KG1 (cell line): ENCODE data around the gene HERC6.
"Not testable (repeated sequence)": the region's sequence is repeated elsewhere in the genome, so short reads cannot be mapped to it uniquely, and the experiment has no call there.

ENCODE experiments used
- DNase-seq: peaks from one replicate; lab custom pipeline; 2025; lab: John Stamatoyannopoulos, UW

The HERC6 gene

DNA sequence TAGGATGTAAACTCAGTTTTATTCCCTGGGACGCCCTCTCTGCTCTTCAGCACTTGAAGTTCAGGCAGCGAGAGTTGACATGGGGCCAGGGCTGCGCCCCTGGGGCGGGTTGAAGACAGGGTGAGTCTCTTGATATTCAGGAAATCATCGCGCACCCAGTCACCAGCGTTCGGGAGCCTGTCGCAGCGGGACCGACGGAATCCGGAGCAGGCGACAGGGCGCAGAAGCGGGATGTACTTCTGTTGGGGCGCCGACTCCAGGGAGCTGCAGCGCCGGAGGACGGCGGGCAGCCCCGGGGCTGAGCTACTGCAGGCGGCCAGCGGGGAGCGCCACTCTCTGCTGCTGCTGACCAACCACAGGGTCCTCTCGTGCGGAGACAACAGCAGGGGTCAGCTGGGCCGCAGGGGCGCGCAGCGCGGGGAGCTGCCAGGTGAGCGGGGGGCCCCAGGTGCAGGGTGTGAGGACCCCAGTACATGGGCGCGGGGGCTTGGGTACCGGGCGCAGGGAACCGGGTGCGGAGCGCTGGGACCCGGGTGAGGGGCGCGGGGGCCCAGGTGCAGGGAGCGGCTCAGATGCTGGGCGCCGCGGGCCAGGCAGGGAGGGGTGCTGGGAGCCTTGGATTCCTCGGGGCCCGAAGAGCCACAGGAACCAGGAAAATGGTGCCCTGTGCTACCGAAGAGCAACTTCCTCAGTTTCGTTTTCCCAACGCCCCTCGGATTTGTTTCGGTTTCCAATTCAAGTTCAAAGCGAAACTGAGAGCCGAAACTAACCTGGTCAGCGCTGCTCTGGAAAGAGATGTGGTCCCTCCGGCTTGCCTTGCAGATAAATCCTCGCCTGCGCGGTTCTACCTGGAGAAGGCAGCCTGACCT, at the start of gene HERC6:
Gene HERC6, plus strand, starts transcription at position 162 of the 869 bp plus-strand sequence. Its CDS starts 70 bp downstream, at position 232.
- DNase-seq = peak; percentile 75

DNA sequence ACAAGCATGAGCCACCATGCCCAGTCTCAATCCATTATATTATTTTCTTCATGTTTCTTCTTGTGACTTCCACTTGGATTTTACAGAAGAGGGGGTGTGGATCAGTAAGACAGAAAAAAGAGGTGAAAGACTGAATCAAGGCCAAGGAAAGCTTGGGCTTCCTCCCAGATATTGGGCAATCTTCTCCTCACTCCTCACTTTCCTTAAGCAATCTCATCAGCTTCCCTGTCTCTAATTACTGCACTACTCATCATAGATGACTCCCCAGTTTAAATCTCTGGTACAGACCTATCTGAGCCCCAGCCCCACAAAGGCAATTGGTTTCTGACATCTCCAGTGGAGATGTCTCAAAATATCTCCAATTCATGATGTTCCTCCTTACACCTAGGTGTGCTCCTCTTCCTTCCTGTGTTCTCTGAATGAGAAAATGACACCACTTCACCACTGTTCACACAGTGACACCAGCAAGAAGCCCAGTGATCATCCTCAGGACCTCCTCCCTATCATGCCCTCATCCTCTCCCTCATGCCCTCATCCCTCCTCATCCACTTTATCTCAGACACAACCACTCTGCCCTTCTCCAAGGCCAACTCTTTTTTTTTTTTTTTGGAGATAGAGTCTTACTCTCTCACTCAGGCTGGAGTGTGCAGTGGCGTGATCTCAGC, 44.8 kb upstream of the HERC6 start:
- DNase-seq = no peak

DNA sequence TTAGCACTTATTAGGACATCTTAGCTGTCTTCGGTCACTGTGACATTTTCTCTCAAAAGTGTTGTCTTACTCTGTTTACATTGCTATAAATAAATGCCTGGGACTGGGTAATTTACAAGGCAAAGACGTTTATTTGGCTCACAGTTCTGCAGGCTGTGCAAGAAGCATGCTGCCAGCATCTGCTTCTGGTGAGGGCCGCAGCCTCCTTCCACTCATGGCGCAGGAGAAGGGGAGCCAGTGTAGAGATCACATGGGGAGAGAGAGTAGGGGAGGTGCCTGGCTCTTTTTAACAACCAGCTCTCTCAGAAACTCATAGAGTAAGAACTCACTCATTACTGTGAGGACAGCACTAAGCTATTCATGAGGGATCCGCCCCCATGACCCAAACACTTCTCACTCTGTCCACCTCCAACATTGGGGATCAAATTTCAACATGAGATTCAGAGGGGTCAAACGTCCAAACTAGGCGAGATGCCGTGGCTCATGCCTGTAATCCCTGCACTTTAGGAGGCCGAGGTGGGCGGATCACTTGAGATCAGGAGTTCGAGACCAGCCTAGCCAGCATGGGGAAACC, 43.5 kb upstream of the HERC6 start:
- DNase-seq = no peak

DNA sequence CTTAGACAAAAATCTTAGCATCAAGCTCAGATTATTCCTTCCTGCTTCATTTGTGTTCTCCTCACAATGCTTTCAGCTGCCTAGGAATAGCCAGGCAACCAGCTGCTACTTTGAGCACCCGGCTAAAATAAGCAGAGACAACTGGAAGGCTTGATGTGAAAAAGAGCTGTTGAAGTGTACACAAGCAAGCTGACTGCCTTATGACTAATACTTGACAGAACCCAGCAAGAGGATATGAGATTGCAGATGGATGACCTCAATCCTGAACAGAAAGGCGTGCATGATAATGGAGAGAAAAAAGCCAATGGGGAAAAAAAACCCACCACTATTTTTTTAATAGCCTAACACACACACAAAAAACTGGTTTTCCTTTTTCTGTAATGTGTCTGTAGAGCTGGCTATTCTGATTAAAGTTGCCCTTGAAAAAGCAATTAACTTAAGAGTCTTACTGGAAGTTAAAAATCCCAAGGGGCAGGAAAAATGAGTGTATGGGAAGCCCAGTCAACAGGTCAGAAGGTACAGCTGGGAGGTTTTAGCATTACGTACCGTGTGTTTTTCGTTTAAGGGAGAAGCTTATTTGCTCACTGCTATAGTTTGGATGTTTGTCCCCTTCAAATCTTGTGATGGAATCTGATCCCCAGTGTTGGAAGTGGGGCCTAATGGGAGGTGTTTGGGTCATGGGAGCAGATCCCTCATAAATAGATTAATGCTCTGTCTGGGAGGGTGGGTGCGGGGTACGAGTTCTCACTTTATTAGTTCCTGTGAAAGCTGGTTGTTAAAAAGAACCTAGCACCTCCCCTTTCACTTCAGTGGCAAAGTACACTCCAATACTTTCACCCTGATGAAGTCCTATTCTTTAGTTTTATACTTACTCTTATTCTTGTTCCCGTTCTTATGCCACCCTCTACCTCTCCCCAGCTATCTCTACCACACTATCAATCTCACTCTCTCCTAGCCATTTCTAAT, 37.1 kb upstream of the HERC6 start:
- DNase-seq = no peak

DNA sequence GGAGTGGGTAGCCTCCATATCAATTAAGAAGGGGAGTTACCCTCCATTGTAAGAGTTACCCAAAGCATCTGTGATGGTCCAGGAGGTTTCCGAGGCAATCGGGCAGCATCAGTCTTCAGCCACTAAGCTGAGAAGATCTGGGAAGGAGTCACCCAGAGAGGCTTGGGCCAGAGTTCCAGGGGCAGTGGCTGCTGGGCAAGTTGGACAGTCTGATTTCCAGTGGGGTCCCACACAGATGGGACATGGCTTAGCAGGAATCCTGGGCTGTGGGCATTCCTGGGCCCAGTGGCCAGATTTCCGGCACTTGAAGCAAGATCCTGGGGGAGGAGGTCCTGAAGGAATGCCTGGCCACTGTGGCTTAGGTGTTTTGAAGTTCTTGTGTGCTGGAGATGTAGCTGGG, 31.8 kb upstream of the HERC6 start:
- not testable (repeated sequence) for DNase-seq

DNA sequence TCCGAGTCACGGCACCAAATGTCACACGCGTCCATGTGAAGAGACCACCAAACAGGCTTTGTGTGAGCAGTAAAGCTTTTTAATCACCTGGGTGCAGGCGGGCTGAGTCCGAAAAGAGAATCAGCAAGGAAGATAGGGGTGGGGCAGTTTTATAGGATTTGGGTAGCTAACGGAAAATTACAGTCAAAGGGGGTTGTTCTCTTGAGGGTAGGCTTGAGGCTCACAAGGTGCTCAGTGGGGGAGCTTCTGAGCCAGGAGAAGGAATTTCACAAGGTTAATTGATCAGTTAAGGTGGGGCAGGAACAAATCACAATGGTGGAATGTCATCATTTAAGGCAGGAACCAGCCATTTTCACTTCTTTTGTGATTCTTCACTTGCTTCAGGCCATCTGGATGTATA, 29.9 kb upstream of the HERC6 start:
- not testable (repeated sequence) for DNase-seq

DNA sequence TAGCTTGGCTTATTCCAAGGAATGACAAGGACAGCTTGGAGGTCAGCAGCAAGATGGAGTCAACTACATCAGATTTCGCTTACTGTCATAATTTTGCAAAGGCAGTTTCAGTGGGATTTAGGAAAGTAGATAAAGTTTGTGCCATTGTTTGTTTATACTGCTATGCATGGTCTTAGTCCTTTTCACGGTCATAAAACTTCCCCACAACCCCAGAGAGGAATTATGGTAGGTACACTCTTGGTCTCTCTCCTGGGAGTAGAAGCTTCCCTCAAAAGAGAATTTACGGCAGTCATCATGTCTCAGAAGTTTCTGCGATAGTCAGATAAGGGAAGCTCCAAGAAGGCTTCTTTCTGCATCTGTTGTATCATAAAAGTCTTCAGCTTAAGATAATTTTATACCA, 27.9 kb upstream of the HERC6 start:
- DNase-seq = no peak

DNA sequence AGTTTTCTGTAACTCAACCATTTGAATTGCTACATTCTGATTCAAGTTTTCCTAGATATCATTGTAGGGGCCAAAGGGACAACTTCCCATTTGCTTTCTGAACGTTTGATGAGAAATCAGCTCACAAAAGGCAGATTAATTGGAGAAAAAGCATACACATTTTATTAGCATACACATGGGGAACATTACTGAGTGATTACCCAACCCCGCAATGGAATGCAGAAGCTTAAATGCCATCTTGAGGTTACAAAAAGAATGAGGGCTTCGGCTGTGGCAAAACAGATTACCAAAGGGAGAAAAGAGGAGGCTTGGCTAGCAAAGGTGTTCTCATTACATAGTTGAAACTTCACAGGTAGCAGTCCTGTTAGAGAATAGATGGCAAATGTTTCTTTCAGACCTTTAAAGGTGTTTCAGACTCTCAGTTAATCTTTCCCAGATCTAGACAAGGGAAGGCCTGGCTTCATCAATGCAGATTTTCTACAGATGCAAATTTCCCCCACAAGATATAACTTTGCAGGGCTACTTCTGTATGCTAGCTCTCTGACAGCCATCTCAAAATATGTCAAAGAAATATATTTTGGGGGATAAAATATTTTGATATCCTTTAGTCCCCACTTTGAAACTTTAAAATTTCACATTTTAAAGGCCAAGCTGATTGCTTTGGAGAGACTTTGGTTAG, 26.5 kb upstream of the HERC6 start:
- DNase-seq = no peak

DNA sequence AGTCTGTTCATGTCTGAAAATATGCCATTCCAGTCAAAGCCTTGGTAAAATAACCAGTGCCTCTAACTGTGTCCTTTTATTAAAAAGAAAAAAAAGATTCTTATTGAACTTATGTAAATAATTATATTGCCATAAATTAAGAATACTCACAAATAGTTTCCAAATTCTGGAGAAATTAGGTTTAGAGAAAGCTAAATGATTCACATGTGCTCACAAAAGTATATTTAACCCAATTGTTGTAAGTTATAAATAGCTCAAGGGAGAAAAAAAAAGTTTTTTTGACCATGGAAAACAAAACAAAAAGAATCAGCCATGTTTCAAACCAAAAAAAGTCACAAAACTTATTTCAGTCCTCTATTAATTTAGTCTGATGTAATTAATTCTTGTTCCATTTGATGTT, 25.3 kb upstream of the HERC6 start:
- DNase-seq = no peak

DNA sequence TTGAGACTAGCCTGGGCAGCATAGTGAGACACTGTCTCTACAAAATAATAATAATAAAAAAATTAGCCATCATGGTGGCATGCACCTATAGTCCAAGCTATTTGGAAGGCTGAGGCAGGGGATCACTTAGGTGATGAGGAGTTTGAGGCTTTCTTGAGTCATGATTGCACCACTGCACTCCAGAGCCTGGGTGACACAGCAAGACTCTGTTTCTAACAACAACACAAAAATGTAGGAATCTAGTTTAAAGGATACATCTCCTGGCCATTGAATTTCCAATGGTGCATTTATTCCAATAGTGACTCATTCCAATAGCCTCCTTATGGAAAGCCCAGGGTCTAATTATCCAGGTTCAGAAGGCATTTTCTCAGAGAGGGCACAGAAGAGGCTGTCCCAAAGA, 21.9 kb upstream of the HERC6 start:
- no peak for DNase-seq

DNA sequence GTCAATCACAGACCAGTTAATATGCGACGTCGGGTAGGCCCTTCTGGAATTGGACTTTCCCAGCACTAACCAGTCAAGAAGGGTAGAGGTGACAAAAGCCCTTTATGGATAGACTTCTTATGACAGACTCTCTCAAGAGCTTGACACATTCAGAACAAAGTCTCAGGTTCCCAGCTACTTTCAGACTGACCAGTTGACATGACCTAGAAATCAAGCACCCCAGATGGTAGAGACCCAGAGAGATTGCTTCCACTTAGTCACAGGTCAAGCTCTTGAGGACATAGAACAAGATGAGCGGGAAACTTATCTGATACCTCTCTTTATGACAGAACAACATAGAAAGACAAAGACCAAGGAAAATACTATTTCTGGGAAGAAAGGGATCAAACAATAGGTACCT, 21.4 kb upstream of the HERC6 start:
- DNase-seq = no peak

DNA sequence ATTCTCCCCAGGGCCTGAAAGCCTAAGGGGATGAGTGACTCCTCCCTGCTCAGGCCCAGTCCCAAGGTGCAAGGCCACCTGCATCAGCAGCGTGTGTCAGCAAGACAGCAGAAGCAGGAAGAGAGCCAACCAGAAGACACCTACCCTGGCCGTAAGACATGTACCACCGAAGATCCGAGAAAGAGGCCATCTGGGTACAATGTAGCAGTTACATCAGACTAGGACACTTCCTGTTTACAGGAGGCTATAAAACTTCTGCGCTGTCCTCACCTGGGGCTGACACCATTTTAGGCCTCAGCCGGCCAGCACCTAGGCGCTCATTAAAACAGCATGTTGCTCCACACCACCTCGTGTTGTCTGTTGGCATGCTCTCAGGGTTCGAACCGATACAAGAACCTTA, 19.1 kb upstream of the HERC6 start:
- no peak for DNase-seq

DNA sequence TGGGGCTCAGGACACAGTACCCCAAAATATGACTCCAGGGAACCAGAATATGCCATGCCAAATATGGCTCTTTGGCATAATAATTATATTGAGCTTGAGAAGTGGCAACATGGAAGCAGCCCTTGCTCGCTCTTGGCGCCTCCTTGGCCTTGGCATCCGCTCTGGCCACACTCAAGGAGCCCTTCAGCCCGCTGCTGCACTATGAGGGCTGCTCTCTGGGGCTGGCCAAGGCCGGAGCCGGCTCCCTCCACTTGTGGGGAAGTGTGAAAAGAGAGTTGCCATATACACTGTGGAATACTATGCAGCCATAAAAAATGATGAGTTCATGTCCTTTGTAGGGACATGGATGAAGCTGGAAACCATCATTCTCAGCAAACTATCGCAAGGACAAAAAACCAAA, 18.4 kb upstream of the HERC6 start:
- no peak for DNase-seq

DNA sequence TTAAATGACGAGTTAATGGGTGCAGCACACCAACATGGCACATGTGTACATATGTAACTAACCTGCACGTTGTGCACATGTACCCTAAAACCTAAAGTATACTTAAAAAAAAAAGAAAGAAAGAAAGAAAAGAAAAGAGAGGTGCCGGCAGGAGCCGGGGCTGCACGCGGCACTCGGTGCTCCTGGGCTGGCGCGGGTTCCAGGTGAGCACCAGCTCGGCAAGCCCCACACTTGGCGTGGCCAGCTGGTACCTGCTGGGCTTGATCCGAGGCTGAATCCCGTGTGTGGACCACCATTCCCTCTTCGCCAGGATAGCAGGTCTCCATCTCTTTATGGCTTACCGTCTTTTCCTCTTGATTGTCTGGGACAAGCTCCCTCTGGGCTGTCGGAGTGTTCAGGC, 17.9 kb upstream of the HERC6 start:
- DNase-seq = no peak

DNA sequence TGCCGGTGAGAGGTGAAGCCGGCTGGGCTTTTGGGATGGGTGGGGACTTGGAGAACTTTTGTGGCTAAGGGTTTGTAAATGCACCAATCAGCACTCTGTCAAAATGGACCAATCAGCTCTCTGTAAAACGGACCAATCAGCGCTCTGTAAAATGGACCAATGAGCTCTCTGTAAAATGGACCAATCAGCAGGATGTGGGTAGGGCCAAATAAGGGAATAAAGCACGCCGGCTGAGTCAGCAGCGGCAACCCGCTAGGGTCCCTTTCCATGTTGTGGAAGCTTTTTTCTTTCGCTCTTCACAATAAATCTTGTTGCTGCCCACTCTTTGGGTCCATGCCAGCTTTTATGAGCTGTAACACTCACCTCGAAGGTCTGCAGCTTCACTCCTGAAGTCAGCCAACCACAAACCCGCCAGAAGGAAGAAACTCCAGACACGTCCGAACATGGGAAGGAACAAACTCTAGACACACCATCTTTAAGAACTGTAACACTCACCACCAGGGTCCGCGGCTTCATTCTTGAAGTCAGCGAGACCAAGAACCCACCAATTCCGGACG, 17.4 kb upstream of the HERC6 start:
- DNase-seq = not testable (repeated sequence)

DNA sequence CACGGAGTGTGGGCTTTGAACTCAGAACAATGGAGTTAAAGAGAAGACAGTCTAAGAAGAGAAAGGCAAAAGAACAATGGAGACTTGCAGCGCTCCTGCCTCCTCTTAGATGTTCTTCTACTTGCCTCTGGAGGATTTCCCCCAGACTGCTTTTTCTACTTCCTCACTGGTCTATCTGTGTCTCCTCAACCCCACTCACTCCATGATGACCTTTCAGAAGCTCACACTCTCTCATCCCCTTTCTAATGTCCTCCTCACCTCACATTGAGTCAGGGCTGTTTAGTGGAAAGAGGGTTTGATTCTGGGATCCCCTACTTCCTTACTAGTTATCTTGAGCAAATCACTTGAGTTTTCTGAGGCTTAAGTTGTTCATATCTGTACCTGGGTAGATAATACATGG, 12.2 kb upstream of the HERC6 start:
- no peak for DNase-seq

DNA sequence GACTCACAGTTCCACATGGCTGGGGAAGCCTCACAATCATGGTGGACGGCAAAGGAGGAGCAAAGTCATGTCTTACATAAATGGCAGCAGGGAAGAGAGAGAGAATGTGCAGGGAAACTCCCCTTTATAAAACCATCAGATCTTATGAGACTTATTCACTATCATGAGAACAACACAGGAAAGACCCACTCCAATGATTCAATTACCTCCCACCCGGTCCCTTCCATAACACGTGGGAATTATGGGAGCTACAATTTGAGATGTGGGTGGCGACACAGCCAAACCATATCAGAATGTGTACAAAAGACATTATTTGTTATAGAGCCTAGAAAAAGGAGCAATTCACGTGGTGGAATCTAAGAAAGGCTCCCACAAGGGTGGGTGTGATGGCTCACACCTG, 10.8 kb upstream of the HERC6 start:
- DNase-seq = no peak

DNA sequence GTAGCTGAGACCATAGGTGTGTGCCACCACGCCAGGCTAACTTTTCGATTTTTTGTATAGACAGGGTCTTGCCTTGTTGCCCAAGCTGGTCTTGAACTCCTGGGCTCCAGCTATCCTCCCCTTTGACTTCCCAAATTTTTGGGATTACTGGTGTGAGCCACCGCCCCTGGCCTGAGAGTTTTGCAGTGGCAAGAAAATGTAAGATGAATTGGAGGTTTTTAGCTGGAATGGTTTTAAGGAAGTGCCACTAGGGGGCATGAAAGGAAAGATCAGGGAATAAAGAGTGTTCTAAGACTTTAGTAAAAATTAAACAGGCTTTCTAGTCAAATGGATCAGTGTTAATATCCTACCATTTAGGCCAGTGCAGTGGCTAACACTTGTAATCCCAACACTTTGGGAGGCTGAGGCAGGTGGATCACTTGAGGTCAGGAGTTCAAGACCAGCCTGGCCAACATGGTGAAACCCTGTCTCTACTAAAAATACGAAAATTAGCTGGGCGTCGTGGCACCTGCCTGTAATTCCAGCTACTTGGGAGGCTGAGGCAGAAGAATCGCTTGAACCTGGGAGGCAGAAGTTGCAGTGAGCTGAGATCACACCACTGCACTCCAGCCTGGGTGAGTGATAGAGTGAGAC, 9.4 kb upstream of the HERC6 start:
- not testable (repeated sequence) for DNase-seq

DNA sequence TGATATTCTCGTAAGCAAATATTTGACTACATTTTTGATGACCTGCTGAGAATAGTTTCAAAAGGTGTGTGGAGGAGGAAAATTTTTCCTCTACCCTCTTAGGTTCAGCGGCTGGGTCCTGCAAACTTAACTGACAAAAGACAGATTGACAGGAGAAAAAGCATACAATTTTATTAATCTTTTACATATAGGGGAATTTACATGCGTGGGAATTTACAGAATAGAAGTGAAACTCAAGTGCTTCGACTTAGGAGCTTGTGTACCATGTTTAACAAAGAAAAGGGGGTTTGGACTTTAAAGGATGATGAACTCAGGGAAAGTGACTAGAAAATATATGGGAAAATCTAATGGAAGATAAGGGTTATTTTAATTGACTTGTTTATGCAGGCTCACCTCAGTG, 2.5 kb downstream of the HERC6 start:
- DNase-seq = no peak

DNA sequence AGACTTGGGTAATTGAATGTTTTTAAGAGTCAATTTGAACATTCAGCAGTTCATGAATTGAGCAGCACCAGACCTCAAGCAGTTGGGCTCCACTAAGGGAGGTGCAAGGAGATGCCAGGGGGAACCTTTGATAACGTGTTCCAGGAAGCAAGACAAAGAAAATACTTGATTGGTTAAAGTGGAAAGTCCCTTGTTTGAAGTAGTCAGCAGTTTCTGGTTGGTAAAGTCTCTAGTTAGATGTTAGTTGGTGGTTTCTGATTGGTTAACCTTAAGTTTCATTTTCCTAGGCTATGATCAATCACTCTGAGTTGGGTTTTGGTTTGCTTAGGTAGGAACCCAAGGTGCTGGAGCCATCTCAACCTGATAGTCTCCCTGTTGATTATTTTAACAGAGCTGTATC, 4.0 kb downstream of the HERC6 start:
- no peak for DNase-seq

DNA sequence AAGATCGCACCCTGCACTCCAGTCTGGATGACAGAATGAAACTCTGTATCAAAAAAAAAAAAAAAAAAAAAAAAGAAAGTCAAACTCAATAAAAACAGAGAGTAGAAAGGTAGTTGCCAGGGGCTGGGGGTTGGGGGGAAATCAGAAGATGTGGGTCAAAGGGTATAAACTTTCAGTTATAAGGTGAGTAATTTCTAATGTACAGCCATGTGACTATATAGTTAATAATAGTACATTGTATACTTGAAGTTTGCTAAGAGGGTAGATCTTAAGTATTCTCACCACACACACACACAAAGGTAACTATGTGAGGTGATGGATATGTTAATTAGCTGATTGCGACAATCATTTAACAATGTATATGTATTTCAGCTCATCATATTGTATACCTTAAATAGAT, 11.5 kb downstream of the HERC6 start:
- no peak for DNase-seq
